WERI-Rb-1 (cell line): ENCODE data around the gene ITGA11.

Experiments
- DNase-seq: peaks from one replicate; pipeline ENCODE4 v3.0.0-alpha.2; 2020
- H3K27ac ChIP-seq: fragments of 250-450 bp; sonication (Bioruptor Pico); 2 replicates; pipeline ENCODE4 v1.5.1; 2020; ENCODE audit warnings: mild to moderate bottlenecking, moderate library complexity
- H3K27me3 ChIP-seq: fragments of 250-450 bp; sonication (Bioruptor Pico); 2 replicates; pipeline ENCODE4 v1.5.1; 2021; ENCODE audit warnings: mild to moderate bottlenecking, low read depth, moderate library complexity; ENCODE audit not compliant: insufficient read depth, severe bottlenecking
- H3K36me3 ChIP-seq: fragments of 250-450 bp; sonication (Bioruptor Pico); 2 replicates; pipeline ENCODE4 v1.5.1; 2020; ENCODE audit warnings: mild to moderate bottlenecking, moderate library complexity
- H3K4me3 ChIP-seq: 2 replicates; pipeline ENCODE4 v1.5.1; 2011; ENCODE audit warnings: low read depth, mild to moderate bottlenecking, control low read depth, low read length
- H3K9me3 ChIP-seq: fragments of 250-450 bp; sonication (Bioruptor Pico); 2 replicates; pipeline ENCODE4 v1.5.1; 2021; ENCODE audit warnings: mild to moderate bottlenecking, moderate library complexity; ENCODE audit not compliant: severe bottlenecking
- TF ChIP-seq, protein P1 (sequence below): IDR thresholded peaks from 2 replicates; pipeline ENCODE4 v1.5.1; 2011; ENCODE audit warnings: low read depth, mild to moderate bottlenecking, control low read depth, inconsistent platforms, low read length

The ITGA11 gene

DNA sequence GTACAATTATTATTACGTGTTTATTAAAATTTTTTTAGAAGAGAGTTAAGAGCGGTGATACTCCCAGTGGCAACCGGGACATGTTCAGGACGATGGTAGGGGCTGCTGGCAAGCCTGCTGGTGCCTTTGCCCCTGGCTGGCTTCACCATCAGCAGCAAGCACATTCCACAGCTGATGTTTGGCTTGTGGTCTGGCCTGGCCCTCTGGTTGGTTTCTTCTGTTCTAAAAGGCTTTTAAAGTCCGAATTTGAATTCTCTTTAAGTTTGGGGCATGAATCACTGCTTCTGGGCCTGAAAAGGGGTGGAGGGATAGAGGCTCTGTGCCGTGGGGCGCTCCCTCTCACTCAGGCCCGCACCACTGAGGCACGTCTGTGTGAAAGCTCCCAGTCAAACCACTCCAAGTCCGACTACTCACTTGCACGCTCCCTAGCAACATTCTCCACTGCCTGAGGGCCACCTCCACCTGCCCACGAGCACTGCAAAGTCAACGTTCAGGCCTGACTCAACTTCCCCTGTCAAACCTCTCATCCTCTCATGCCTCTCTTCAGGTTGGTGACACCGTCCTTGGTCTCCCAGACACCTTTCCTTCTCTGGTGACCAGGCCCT, 10.1 kb downstream of the ITGA11 start:
- H3K9me3 ChIP-seq: no peaks in the 10 kb centered on the region
- TF ChIP-seq, protein P1, sequence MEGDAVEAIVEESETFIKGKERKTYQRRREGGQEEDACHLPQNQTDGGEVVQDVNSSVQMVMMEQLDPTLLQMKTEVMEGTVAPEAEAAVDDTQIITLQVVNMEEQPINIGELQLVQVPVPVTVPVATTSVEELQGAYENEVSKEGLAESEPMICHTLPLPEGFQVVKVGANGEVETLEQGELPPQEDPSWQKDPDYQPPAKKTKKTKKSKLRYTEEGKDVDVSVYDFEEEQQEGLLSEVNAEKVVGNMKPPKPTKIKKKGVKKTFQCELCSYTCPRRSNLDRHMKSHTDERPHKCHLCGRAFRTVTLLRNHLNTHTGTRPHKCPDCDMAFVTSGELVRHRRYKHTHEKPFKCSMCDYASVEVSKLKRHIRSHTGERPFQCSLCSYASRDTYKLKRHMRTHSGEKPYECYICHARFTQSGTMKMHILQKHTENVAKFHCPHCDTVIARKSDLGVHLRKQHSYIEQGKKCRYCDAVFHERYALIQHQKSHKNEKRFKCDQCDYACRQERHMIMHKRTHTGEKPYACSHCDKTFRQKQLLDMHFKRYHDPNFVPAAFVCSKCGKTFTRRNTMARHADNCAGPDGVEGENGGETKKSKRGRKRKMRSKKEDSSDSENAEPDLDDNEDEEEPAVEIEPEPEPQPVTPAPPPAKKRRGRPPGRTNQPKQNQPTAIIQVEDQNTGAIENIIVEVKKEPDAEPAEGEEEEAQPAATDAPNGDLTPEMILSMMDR: no peak
- H3K36me3 ChIP-seq: no peaks in the 10 kb centered on the region
- no peaks in the 10 kb centered on the region for H3K27me3 ChIP-seq
- H3K27ac ChIP-seq: no peak overlapping the region
- DNase-seq: no peak
- H3K4me3 ChIP-seq: no peak overlapping the region

DNA sequence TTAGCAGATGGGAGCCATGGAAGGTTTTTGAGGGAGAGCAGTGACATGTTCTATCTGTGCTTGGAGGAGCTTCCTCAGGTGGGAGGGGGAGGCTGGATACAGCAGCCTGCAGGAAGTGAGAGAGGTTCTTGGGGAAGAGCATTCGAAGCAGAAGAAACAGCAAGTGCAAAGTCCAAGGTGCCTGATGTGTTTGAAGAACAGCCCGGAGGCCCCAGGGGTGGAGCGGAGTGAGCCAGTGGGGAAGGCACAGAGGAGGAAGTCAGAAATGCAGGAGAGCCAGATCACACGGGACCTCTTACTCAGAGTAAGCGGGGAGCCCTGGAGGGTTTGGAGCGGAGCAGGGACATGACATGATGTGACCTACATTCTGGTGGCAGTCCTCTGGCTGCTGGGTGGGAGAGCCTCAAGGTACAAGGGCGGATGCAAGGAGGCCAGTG, 10.8 kb downstream of the ITGA11 start:
- TF ChIP-seq, protein P1: no peak
- Histone ChIP-seq H3K4me3 (no peak overlapping the region), H3K27me3 (no peaks in the 10 kb centered on the region)

GRCh38 chr15:68420186-68420684, 11.7 kb downstream of the ITGA11 start:
- no peak overlapping the region for H3K27ac ChIP-seq

More for the DNA sequence above, 10.8 kb downstream of the ITGA11 start:
- no peaks in the 10 kb centered on the region for H3K36me3 ChIP-seq
- H3K27ac ChIP-seq: no peak overlapping the region
- H3K9me3 ChIP-seq: no peaks in the 10 kb centered on the region
- DNase-seq: no peak

DNA sequence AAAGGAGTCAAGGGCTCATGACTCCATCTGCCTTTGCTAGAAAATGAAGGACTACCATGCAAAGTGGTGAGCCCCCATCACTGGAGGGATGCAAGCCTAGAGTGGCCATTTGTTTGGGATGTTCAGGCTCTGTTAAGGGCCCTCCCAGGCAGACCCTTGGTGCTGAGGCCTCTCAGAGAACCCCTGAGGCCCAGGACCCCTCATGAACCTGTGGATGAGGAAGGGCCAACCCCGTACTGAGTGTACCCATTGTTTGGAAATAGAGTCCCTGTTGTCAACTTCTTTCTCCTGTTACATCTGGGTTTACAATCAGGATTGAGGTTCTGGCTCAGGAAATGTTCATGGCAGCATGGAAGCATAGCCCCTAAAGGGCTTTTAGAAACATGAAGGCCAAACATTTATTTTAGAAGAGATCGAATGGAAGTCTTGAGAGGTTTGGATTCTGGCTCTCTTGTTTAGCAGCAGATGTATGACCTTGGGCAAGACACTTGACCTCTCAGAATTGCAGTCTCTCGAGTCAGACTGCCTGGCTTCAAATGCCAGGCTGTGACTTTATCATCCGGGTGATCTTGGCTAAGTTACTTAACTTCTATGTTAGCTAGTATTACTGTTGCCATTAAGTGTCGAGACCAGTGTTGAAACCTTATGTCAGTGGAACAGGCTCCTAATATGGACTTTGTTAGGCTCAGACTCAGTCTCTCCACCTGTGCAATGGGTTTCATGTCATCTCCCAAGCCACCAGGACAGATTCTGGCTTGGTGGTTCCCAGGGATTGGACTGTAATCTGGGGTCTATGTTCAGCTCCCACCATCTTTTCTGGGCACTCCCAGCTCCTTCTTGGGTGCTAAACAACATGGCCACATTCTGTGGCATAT, 12.4 kb downstream of the ITGA11 start:
- Histone ChIP-seq H3K36me3 (no peaks in the 10 kb centered on the region), H3K9me3 (no peaks in the 10 kb centered on the region), H3K27ac (no peak overlapping the region), H3K4me3 (no peak overlapping the region), H3K27me3 (no peaks in the 10 kb centered on the region)
- TF ChIP-seq, protein P1: no peak
- no peak for DNase-seq

More at GRCh38 chr15:68420186-68420684, 11.7 kb downstream of the ITGA11 start:
- no peak overlapping the region for H3K4me3 ChIP-seq
- no peaks in the 10 kb centered on the region for H3K36me3 ChIP-seq
- DNase-seq: no peak
- no peaks in the 10 kb centered on the region for H3K9me3 ChIP-seq
- TF ChIP-seq, protein P1: no peak
- no peaks in the 10 kb centered on the region for H3K27me3 ChIP-seq

DNA sequence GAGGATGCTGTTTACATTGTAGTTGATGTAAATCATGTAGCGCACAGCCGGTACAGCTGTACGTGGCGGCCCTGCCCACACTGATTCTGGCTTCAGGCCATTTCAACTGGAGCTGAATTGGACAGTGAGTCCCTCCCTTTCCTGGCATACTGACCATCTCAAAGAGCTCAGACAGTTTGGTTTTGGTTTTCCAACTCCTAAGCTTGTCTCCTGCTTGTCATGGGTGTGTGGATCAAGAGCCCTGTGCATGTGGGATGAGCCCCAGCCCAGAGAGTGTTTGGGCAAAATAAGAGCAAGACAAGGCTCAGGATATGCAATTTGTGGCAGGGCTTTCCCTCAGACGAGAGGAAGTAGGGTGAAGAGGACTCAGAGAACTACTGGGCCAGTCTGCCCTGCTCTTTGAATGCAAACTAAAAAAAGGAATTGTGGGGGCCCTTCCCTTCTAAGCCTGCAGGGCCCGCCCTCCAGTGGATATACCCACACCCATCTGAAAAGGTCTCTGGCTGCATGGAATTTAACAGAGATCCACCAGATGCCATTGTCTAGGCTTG, 13.3 kb downstream of the ITGA11 start:
- H3K27ac ChIP-seq: no peak overlapping the region
- no peak for DNase-seq
- TF ChIP-seq, protein P1: no peak
- no peaks in the 10 kb centered on the region for H3K27me3 ChIP-seq
- no peak overlapping the region for H3K4me3 ChIP-seq
- H3K36me3 ChIP-seq: no peaks in the 10 kb centered on the region
- no peaks in the 10 kb centered on the region for H3K9me3 ChIP-seq
